ENCODE results near the gene SLC6A6. TPM values are rescaled to one million over a fixed set of nuclear protein-coding genes. Genes with fewer than 3 reads are reported as not detected.

SLC6A6 gene
- total and polyA plus RNA-seq, 2 experiments from 2014 or later, result 30.7 to 58.9 TPM

DNA sequence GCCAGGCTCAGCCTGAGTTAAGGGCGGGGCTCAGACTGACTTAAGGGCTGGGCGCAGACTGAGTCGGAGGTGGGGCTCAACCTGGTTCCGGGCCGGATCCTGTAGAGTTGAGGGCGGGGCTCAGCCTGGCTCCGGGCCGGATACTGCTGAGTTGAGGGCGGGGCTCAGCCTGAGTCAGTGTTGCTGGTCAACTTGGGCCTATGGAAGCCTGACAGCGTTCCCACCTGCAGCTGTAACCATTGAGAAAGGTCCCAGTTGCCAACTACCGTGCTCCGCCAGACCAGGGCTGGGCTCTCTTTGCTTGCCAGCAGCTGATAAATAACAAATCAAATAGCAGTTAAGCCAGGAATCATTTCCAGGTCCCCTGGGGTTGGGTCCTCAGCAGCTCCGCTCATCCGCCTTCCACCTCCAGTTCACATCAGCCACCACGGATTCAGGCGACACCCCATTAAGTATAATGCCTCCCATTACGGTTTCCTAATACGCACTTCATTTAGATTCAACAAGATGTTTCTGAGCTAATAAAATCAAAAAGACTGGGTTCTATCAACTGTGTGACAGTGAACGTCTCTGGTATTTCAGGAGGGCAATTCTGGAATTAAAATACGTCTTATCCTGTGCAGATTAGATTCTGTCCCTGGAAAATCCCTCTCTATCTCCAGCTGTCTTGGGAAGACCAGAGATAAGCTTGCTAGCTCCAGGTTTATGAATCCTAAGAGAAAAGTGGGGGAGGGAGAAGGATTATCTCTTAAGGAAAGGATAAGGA is 130.5 kb downstream of the SLC6A6 start:
- H3K79me2 ChIP-seq, result no peaks in the 10 kb centered on the region
- no peaks in the 10 kb centered on the region for H3K27me3 ChIP-seq
- no peaks in the 10 kb centered on the region for H3K36me3 ChIP-seq (replicated peaks; ENCODE audit: insufficient read depth, low read depth)
- H3K4me2 ChIP-seq, result peak overlapping the region; percentile 43
- TF ChIP-seq EZH2phosphoT487 (IDR thresholded peaks at IDR 0.05; ENCODE audit: low read depth, severe bottlenecking, unreplicated experiment) (no peak), EZH2 (IDR thresholded peaks at IDR 0.05; ENCODE audit: borderline replicate concordance) (no peak)
- TF ChIP-seq, protein P1, sequence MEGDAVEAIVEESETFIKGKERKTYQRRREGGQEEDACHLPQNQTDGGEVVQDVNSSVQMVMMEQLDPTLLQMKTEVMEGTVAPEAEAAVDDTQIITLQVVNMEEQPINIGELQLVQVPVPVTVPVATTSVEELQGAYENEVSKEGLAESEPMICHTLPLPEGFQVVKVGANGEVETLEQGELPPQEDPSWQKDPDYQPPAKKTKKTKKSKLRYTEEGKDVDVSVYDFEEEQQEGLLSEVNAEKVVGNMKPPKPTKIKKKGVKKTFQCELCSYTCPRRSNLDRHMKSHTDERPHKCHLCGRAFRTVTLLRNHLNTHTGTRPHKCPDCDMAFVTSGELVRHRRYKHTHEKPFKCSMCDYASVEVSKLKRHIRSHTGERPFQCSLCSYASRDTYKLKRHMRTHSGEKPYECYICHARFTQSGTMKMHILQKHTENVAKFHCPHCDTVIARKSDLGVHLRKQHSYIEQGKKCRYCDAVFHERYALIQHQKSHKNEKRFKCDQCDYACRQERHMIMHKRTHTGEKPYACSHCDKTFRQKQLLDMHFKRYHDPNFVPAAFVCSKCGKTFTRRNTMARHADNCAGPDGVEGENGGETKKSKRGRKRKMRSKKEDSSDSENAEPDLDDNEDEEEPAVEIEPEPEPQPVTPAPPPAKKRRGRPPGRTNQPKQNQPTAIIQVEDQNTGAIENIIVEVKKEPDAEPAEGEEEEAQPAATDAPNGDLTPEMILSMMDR (IDR thresholded peaks at IDR 0.05; ENCODE audit: poor library complexity), result no peak
- H3K4me3 ChIP-seq, result no peak overlapping the region
- no peaks in the 10 kb centered on the region for H3K9me3 ChIP-seq (ENCODE audit: low read depth)
- H3K4me1 ChIP-seq (ENCODE audit: insufficient read depth), result peaks cover 3% of the 10 kb centered on the region
- H4K20me1 ChIP-seq (ENCODE audit: insufficient read depth, poor library complexity, severe bottlenecking), result no peaks in the 10 kb centered on the region
- no peak overlapping the region for H2AFZ ChIP-seq
- DNase-seq (ENCODE audit: low spot score), result peak; percentile 71
- H3K27ac ChIP-seq, result no peak overlapping the region
- no peaks in the 10 kb centered on the region for H3K9me2 ChIP-seq (replicated peaks; ENCODE audit: insufficient read depth)
- 38% methylated on average over 16 of the region's 20 CpGs for WGBS (ENCODE audit: low lambda C conversion rate, missing lambda C conversion rate)

DNA sequence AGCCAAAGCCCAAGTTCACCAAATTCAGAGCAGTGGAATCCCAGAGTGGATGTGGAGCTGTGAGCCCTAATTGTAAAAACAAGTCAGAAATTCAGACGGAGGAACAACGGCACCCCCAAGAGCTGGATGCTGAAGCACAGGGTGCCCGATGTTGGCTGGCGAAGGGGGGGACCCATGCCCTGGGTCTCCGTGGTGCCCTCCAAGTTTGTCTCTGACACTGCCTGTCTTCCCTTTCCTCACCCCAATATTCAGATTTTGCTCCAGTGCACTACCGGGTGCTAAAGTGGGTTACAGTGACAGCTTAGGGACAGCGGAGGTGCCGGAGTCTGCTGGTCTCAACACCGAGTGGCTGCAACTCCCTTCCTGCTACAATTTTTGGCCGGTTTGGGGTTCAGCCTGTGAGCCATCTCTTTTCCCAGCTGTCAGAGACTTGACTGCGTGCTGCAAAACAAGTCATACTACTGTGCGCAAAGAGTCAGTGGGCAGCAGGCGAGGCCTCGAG is 131.1 kb downstream of the SLC6A6 start:
- no peak overlapping the region for H3K4me3 ChIP-seq
- no peak for DNase-seq (ENCODE audit: low spot score)
- TF ChIP-seq, protein P1 (IDR thresholded peaks at IDR 0.05; ENCODE audit: poor library complexity), result no peak
- TF ChIP-seq EZH2 (IDR thresholded peaks at IDR 0.05; ENCODE audit: borderline replicate concordance) (no peak), EZH2phosphoT487 (IDR thresholded peaks at IDR 0.05; ENCODE audit: low read depth, severe bottlenecking, unreplicated experiment) (no peak)
- H3K27ac ChIP-seq, result no peak overlapping the region
- H2AFZ ChIP-seq, result no peak overlapping the region
- whole genome bisulfite sequencing (ENCODE audit: low lambda C conversion rate, missing lambda C conversion rate), result 79% methylated on average over 14 of the region's 14 CpGs
- H3K27me3 ChIP-seq, result no peaks in the 10 kb centered on the region
- H3K36me3 ChIP-seq (replicated peaks; ENCODE audit: insufficient read depth, low read depth), result no peaks in the 10 kb centered on the region
- no peaks in the 10 kb centered on the region for H3K9me3 ChIP-seq (ENCODE audit: low read depth)
- H3K4me2 ChIP-seq, result no peak overlapping the region
- H4K20me1 ChIP-seq (ENCODE audit: insufficient read depth, poor library complexity, severe bottlenecking), result no peaks in the 10 kb centered on the region
- H3K9me2 ChIP-seq (replicated peaks; ENCODE audit: insufficient read depth), result no peaks in the 10 kb centered on the region
- H3K79me2 ChIP-seq, result no peaks in the 10 kb centered on the region
- H3K4me1 ChIP-seq (ENCODE audit: insufficient read depth), result peaks cover 3% of the 10 kb centered on the region

DNA sequence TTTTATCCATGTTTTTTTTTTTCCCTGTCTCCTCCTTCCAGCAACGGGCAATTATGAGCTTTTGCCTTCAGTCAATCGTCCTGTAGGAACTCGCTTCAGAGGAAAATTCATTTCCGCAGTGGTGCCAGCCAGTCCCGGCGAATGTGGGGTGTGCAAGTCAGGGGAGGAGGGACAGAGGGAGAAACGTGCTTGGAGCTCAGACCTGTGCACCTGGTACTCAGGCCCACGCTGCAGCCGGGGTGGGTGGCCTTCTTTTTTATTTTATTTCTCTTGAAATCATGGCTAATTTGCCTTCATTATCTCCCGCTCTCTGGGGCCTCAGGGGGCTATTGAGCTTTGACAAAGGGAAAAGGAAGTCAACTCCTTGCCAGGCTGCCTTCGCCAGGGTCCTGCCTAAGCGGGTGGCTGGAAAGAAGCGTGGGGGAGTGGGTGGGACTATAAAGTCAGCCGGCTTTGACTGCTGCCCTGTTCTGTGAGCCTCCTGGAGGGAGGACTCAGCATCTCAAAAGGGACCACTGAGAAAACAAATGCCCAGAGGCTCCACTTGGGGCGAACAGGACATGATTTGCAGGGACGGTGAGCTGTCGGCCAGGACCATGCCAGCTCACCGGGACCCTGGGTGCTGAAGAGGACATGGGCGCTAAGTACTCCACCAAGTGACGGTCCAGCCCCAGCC is 132.2 kb downstream of the SLC6A6 start:
- WGBS (ENCODE audit: low lambda C conversion rate, missing lambda C conversion rate), result 41% methylated on average over 20 of the region's 20 CpGs
- H3K27me3 ChIP-seq, result no peaks in the 10 kb centered on the region
- H3K4me2 ChIP-seq, result peak overlapping the region; percentile 38
- H3K27ac ChIP-seq, result no peak overlapping the region
- TF ChIP-seq EZH2 (IDR thresholded peaks at IDR 0.05; ENCODE audit: borderline replicate concordance), result no peak
- TF ChIP-seq EZH2phosphoT487 (IDR thresholded peaks at IDR 0.05; ENCODE audit: low read depth, severe bottlenecking, unreplicated experiment), result no peak
- TF ChIP-seq, protein P1 (IDR thresholded peaks at IDR 0.05; ENCODE audit: poor library complexity), result no peak
- H3K4me3 ChIP-seq, result no peak overlapping the region
- no peaks in the 10 kb centered on the region for H3K9me3 ChIP-seq (ENCODE audit: low read depth)
- no peaks in the 10 kb centered on the region for H4K20me1 ChIP-seq (ENCODE audit: insufficient read depth, poor library complexity, severe bottlenecking)
- peaks cover 3% of the 10 kb centered on the region for H3K4me1 ChIP-seq (ENCODE audit: insufficient read depth)
- H3K9me2 ChIP-seq (replicated peaks; ENCODE audit: insufficient read depth), result no peaks in the 10 kb centered on the region
- no peaks in the 10 kb centered on the region for H3K36me3 ChIP-seq (replicated peaks; ENCODE audit: insufficient read depth, low read depth)
- no peaks in the 10 kb centered on the region for H3K79me2 ChIP-seq
- DNase-seq (ENCODE audit: low spot score), result no peak
- H2AFZ ChIP-seq, result no peak overlapping the region

Data from hepatocyte (in vitro differentiated cells).